ENCODE measurements around the gene GRM1. TPM values are rescaled to one million over a fixed set of nuclear protein-coding genes. Genes with fewer than 3 reads are reported as not detected.

The GRM1 gene
- polyA plus RNA-seq, 2 of the 4 experiments (the other 2 are of a cell fraction), result 0.04 TPM; not detected in 1

GRCh38 chr6:146359131-146359530 lies 330.3 kb downstream of the GRM1 start:
- CTCF ChIA-PET, result interaction anchor here (1.3 kb wide), 1 partner anchor 11 kb away, joined by 4 read pairs; no protein-coding TSS in a partner anchor
- H3K4me2 ChIP-seq, result peak overlapping the region; percentile 75; the same call in 2 of the 3 replicates
- H3K27ac ChIP-seq, result peak overlapping the region in 1 of 2 experiments; percentile 60; a peak in 3 of 6 replicates

GRCh38 chr6:146361128-146361924 lies 332.5 kb downstream of the GRM1 start:
- WGBS (ENCODE audit: missing lambda C conversion rate), result 54% methylated on average over 4 of the region's 4 CpGs
- POLR2A ChIA-PET, result no interaction called here
- ATAC-seq (no peak), FAIRE-seq (no peak), DNase-seq (ENCODE audit: low read depth in 1 of 2, low spot score in 1 of 2) (no peak)
- Histone ChIP-seq H3K4me2 (0 out of 3 replicates have a peak overlapping the region, but pooled peaks have one; percentile 7), H3K4me3 (no peak overlapping the region), H3K27ac (peak overlapping the region in 1 of 2 experiments; percentile 7; a peak in 1 of 6 replicates), H3K4me1 (peaks cover 28% of the 10 kb centered on the region), H3K9me3 (no peaks in the 10 kb centered on the region)
- CTCF ChIA-PET, result no interaction called here
- TF ChIP-seq EHMT2 (IDR thresholded peaks at IDR 0.05; ENCODE audit: low read depth), result no peak
- TF ChIP-seq SMC3 (IDR thresholded peaks at IDR 0.05), result no peak
- no peak for TF ChIP-seq ZNF302 (CRISPR knock-in tag; IDR thresholded peaks at IDR 0.05)
- TF ChIP-seq RNF2 (IDR thresholded peaks at IDR 0.05; ENCODE audit: borderline replicate concordance, low read depth), result no peak
- no peak for TF ChIP-seq NR3C1 (IDR thresholded peaks at IDR 0.05)
- TF ChIP-seq, protein P1, sequence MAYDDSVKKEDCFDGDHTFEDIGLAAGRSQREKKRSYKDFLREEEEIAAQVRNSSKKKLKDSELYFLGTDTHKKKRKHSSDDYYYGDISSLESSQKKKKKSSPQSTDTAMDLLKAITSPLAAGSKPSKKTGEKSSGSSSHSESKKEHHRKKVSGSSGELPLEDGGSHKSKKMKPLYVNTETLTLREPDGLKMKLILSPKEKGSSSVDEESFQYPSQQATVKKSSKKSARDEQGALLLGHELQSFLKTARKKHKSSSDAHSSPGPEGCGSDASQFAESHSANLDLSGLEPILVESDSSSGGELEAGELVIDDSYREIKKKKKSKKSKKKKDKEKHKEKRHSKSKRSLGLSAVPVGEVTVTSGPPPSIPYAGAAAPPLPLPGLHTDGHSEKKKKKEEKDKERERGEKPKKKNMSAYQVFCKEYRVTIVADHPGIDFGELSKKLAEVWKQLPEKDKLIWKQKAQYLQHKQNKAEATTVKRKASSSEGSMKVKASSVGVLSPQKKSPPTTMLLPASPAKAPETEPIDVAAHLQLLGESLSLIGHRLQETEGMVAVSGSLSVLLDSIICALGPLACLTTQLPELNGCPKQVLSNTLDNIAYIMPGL (CRISPR knock-in tag; IDR thresholded peaks at IDR 0.05; ENCODE audit: borderline replicate concordance), result no peak
- TF ChIP-seq, protein P2, sequence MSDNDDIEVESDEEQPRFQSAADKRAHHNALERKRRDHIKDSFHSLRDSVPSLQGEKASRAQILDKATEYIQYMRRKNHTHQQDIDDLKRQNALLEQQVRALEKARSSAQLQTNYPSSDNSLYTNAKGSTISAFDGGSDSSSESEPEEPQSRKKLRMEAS (IDR thresholded peaks at IDR 0.05), result no peak
- no peak for TF ChIP-seq PHF8 (IDR thresholded peaks at IDR 0.05; ENCODE audit: borderline replicate concordance, low read depth)
- TF ChIP-seq CHD4 (IDR thresholded peaks at IDR 0.05; ENCODE audit: borderline replicate concordance), result no peak

More at GRCh38 chr6:146359131-146359530, 330.3 kb downstream of the GRM1 start:
- TF ChIP-seq KDM5A (IDR thresholded peaks at IDR 0.05) (no peak), RARB (CRISPR knock-in tag; IDR thresholded peaks at IDR 0.05) (no peak), RFX5 (IDR thresholded peaks at IDR 0.05) (no peak), CBX2 (IDR thresholded peaks at IDR 0.05; ENCODE audit: borderline replicate concordance, low read depth) (no peak), EP300 (IDR thresholded peaks at IDR 0.05) (no peak), ZFP36 (IDR thresholded peaks at IDR 0.05; ENCODE audit: borderline replicate concordance, partially characterized antibody) (no peak)
- H3K9me3 ChIP-seq, result no peaks in the 10 kb centered on the region
- ATAC-seq, result no peak
- DNase-seq (ENCODE audit: low read depth in 1 of 2, low spot score in 1 of 2), result no peak
- POLR2A ChIA-PET, result no interaction called here
- no peak for FAIRE-seq
- no peak overlapping the region for H3K4me3 ChIP-seq
- H3K4me1 ChIP-seq, result peaks cover 36% of the 10 kb centered on the region

DNA sequence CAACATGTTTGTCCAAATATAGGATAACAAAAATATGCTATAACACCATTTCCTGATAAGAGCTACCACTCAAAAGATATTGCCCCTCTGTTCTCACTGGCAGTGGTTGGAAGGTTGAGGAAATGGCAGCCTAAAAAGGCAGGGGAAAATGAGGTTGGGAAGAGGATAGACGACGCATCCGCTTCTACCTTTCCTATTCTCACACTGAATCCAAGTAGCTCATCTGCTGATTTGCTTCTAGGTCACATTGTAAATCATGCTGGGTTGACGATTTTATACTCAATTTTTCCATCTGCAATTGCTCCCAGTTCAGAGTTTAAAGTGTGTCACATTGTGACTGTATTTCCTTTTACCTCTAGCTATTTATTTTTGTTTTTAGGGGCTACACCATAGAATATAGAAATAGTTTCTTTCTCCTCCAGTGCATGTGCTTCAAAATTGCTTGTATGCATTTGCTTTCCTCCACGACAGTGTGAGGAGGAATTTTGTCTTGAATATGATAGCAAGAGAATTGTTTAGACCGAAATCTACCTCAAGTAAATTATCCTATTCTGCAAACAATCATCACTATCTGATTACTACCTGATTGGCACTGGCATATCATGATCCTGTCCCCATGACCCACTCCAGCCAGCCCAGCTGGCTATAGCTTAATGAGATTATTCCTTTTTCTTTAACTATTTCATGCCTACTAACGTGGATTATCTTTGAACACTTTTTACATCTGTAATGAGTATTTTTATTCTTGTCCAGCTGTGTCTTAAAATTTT lies 335.2 kb downstream of the GRM1 start:
- ATAC-seq (no peak), DNase-seq (ENCODE audit: low read depth in 1 of 2, low spot score in 1 of 2) (no peak), FAIRE-seq (no peak)
- POLR2A ChIA-PET, result no interaction called here
- H3K27ac ChIP-seq, result no peak overlapping the region
- 69% methylated on average over 7 of the region's 7 CpGs for WGBS (ENCODE audit: missing lambda C conversion rate)
- H3K9me3 ChIP-seq, result no peaks in the 10 kb centered on the region
- TF ChIP-seq KDM5A (IDR thresholded peaks at IDR 0.05) (no peak), EHF (CRISPR knock-in tag; IDR thresholded peaks at IDR 0.05) (no peak), TP53 (CRISPR knock-in tag; IDR thresholded peaks at IDR 0.05) (no peak), SMC3 (IDR thresholded peaks at IDR 0.05) (no peak), E2F6 (IDR thresholded peaks at IDR 0.05; ENCODE audit: borderline replicate concordance, low read depth) (no peak), CBX8 (IDR thresholded peaks at IDR 0.05) (no peak), GATA3 (IDR thresholded peaks at IDR 0.05; ENCODE audit: borderline replicate concordance) (no peak), NPAS2 (CRISPR knock-in tag; IDR thresholded peaks at IDR 0.05; ENCODE audit: borderline replicate concordance) (no peak), RFX5 (IDR thresholded peaks at IDR 0.05) (no peak), BHLHE40 (IDR thresholded peaks at IDR 0.05; ENCODE audit: low read depth, low read length) (no peak), SREBF2 (IDR thresholded peaks at IDR 0.05) (no peak), HDAC2 (IDR thresholded peaks at IDR 0.05) (no peak), RAD21 (conservative IDR thresholded peaks at IDR 0.05 in 1 of 2, IDR thresholded peaks at IDR 0.05 in 1 of 2) (no peak), MAZ (IDR thresholded peaks at IDR 0.05; ENCODE audit: borderline replicate concordance, low read depth, low read length) (no peak), FOXS1 (CRISPR knock-in tag; IDR thresholded peaks at IDR 0.05) (no peak), ELK1 (IDR thresholded peaks at IDR 0.05; ENCODE audit: low read depth, low read length) (no peak)
- TF ChIP-seq, protein P3, sequence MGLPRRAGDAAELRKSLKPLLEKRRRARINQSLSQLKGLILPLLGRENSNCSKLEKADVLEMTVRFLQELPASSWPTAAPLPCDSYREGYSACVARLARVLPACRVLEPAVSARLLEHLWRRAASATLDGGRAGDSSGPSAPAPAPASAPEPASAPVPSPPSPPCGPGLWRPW (IDR thresholded peaks at IDR 0.05), result no peak
- peaks cover 8% of the 10 kb centered on the region for H3K4me1 ChIP-seq
- CTCF ChIA-PET, result no interaction called here
- H3K4me2 ChIP-seq, result no peak overlapping the region
- no peak overlapping the region for H3K4me3 ChIP-seq

Data from A549 (cell line).